K562 (cell line): ENCODE measurements around the gene KIF14.

Experiments used
- CUX1 ChIP-seq: fragments of 200-800 bp; sonication (Bioruptor generic); IDR thresholded peaks from 2 replicates; pipeline ENCODE4 v1.6.1; 2016; ENCODE audit warnings: missing genetic modification characterization, missing compliant biosample characterization
- SIN3A ChIP-seq, 2 experiments: fragments of 150-350 bp in 1 of 2; IDR thresholded peaks; 2 replicates each; pipeline ENCODE4 v1.6.1; 2011 to 2016; ENCODE audit warnings: borderline replicate concordance in 2 of 2, low read depth in 2 of 2, low read length in 2 of 2, mild to moderate bottlenecking in 2 of 2, moderate library complexity in 2 of 2; ENCODE audit not compliant: control insufficient read depth in 1 of 2
- ZNF133 ChIP-seq: fragments of 250-450 bp; sonication (Bioruptor Pico); IDR thresholded peaks from 2 replicates; pipeline ENCODE4 v1.4.0; 2020; ENCODE audit warnings: mild to moderate bottlenecking

- TF ChIP-seq ZNF133 (CRISPR knock-in tag) = no peak
- TF ChIP-seq CUX1 (CRISPR knock-in tag) = no peak
- TF ChIP-seq SIN3A (IDR thresholded peaks at IDR 0.05; ENCODE audit: borderline replicate concordance in 2 of 2, control insufficient read depth in 1 of 2, low read depth in 2 of 2, low read length in 2 of 2) = no peak
Measured at GRCh38 chr1:200624679-200625335, 4.3 kb upstream of the KIF14 start.
